AG10803 (cell line): ENCODE data around the gene UBA3.

Experiments
- DNase-seq: peaks from one replicate; pipeline ENCODE4 v3.0.0; 2010; ENCODE audit warnings: low read depth
- H3K4me3 ChIP-seq: 2 replicates; pipeline ENCODE4 v1.5.1; 2011; ENCODE audit warnings: mild to moderate bottlenecking, low read length, control low read depth
- CTCF ChIP-seq: conservative IDR thresholded peaks from 2 replicates; pipeline ENCODE4 v1.5.1; 2011; ENCODE audit warnings: mild to moderate bottlenecking, low read length, control low read depth, inconsistent platforms

UBA3 gene

GRCh38 chr3:69005071-69005790 lies 74.9 kb downstream of the UBA3 start:
- no peak overlapping the region for H3K4me3 ChIP-seq
- no peak for TF ChIP-seq CTCF
- no peak for DNase-seq
